HG03025 (cell line): Measurements from ENCODE around the gene FIBCD1.

Experiments
- ATAC-seq: cut with Tn5 transposase; IDR thresholded peaks from one replicate; pipeline ENCODE4 v1.9.1; 2021; ENCODE audit warnings: mild to moderate bottlenecking, moderate library complexity; ENCODE audit not compliant: unreplicated experiment, low FRiP score

FIBCD1 gene

DNA sequence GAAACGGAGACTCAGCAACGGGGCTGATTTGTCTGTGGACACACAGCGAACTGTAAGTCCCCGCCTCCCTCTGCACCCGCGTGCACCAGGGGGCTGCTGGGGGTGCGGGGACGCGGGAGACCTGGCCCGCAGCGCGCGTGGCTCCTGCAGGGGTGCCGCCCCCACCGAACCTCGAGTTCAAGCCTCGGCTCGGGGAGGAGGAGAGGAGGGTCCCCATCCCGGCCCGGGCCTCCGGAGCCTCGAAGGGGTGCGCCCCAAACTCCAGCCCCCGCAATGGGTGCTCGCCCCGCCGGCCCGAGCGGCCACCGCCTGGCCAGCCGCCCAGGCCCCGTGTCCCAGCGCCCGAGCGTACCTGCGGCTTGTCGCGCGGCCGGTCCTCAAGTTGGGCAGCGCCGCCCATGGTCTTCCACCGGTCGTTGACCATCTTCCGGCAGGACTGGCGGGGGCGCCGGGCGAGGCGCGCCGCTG, 829 bp downstream of the FIBCD1 start:
- no peak for ATAC-seq

DNA sequence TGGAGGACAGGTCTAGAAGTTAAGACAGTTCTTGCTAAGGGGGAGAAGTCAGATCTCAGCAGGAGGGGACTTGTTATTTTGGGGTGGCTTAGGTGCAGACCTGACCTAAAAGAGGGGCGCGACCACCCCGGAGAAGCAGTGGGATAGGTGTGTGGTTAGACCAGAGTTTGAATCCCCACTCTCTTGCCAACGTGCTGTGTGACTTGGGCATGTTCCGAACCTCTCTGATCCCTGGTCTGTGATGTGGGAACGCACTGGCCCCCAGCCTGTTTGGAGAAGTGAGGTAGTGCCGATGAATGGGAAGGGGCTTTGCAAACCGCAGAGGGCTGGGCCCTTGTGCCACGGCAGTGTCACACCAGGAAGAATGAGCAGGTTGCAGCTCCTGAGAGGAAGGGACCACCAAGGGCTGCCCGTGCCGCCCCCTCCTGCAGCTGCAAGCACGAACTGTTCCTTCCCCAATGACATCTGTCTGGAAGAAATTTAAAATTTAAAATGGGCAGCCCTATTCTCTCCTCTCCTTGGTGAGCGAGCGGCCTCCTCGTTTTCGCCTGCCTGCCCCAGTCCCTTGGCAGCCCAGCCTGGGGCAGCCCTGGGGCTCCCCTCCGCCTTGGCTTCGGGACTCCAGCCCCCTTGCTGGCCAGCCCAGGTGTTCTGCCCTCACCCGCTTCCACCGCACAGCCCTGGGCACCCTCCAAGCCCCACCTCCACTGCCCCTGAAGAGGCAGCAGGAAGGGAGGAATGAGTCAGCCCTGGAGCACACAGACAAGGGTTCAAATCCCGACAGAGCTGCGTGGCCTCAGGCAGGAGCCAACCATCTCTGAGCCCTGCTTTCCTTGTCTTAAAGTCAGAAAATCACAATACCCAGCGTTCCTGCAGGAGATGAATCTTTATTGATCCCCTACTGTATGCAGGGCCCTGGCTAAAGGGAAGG, 1.6 kb downstream of the FIBCD1 start:
- ATAC-seq: no peak

DNA sequence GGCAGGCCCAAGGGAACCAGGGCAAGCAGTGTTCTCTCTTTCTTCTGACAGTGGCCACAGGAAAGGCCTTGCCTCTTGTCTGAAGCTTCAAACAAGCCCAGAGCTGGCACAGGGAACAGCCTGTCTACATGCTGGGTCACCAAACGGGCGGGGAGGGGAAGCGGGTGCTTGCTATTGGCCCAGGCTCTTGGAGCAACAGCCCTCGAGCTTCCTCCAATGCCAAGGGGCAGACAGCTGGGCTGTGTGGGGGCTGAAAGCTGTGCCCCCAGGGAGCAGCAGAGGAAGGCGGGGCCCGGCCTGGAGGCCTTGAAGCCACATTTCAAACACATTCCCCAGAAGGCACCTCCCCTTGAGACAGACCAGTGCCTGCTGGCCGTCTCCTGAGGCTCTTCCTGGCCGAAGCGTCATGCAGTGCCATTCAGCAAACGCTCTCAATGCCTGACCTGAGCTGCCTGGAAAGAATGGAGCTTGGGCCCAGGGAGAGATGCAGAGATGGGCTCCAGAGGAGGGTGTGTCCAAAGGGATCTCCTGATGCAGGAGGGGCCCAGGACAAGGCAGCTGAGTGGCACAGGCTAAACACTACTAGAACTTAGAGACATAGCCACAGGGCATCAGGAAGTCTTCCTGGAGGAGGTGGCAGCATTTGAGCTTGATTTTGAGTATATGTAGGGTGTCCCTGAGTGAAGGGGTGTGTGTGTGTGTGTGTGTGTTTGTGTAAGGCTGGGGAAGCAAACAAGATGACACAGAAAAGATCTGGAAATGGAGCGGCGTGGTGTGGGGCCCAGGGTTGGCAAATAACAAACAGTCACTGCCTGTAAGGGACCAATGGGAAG, 2.5 kb downstream of the FIBCD1 start:
- ATAC-seq: no peak

DNA sequence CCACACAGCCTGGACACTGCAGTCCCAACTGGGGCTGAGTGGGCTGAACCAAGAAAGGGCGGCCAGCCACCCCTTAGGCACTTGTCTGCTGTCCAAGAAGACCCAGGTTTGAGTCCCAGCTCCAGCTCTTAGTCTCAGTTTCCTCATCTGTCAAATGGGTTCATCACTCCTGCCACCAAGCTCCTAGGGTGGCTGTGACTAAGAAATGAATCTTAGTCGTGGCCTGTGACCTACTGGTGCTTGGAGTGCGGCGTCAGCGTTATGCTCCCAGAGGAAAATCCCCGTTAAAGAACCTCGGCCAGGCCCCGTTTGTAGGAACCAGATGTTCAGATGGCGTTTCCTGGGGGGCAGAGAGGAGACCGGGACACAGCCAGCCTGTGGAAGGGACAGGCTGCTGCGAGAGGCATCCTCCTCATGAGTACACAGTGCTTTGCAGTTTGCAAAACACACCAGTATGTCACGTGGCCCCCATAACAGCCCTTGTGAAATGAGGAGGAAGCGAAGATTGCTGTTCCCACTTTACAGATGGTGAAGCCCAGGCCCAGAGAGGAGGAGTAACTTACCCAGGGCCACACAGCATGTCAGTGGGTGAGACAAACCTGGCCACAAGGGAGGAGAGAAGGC, 3.3 kb downstream of the FIBCD1 start:
- no peak for ATAC-seq

DNA sequence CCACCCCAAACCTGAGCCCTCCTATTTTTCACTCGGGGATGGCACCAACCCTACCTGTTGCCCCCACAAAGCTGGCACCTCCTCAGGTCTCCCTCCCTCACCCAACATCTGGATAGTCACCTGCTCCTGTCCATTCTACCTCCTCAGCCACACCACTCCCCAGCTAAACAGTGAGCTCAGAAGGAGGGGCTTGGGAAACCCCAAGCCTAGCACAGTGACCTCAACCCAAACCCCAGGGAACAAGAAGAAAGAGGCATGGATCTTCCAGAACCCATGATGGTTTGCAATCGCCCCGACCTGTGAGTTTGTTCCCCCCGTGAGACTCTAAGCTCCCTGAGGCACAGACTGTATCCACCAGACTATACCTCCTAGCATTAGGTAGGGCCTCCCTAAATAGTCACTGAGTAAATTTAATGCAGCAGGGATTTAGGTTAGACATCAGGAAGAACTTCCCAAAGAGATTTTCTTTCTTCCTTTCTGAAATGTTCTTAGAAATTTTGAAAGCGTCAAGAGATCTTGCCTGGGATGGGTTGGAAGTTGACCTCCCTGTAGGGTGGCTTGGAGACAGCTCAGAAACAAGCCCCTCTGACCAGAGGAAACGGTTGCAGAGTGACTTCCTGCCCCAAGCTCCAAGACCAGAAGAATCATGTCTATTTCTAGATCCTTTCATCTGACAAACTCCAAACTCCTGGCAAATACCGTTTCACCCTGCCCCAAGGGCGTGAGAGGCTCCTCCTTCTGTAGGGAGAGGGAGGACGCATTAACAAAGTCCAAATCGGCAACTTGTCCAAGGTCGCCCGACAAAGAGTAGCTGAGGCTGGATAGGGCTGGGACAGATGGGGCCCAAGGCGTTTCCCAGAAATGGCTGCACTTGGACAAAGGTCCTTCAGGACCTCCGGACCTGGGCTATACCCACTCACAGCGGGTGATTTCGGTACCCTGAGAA, 4.1 kb downstream of the FIBCD1 start:
- no peak for ATAC-seq

DNA sequence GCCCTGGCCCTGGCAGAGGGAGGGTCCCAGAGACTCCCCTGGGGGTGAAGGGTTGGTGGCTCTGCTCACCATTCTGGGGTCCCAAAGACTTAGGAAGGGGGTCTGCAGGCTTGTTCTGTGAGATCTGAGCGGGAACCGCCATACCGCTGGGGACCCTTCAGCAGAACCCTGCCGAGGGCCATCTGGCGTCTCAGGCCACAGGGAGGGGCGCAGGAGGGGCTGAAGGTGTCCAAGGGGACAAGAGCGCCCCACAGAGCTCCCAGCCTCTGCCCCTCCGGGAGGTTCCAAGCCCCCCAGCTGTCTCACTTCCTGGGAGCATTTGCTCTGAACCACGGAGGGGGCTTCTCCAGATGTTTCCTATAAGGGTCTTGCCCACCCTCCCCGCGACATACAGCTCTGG, 4.8 kb downstream of the FIBCD1 start:
- no peak for ATAC-seq

DNA sequence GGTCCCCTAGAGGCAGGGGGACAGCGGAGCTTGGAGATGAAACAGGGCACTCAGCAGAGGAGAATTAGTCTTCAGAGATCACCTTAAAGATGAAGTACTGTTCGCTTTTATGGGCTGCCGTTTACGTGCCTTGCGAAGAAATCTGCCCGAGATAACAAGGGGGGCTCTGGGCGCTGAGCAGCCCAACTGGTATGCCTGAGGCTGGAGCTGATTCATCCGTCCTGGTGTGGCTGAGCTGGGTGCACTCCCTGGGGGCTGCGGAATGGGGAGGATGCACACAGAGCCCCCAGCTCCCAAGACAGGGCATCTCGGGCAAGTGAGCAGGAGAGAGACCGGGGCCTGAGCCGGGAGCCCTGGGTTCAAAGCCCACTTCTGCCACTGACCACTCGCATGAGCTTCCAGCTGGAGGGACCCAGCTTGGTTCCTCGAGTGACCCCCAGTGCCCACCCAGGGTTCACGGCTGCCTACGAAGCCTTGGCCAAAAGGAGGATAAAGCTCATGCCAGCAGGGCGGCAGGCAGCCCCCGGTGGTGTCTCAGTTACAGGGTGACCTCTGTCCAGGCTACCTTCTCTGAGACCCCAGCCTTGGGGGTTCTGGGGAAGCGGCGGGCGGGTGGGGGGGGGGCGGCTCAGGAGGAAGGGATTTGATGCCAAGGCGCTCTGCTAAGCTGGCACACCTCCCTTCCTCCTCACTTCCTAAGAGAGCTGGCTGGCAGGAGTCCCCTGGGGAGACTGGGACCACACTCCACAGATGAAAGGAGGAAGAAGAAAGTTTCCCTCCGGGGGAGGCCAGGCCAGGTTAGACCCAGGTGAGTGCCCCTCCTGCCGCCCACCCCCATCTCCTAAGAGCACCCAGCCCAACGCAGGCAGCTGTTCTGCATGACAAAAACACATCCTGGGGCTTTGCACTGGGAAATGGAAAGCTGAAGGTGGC, 5.7 kb downstream of the FIBCD1 start:
- no peak for ATAC-seq

DNA sequence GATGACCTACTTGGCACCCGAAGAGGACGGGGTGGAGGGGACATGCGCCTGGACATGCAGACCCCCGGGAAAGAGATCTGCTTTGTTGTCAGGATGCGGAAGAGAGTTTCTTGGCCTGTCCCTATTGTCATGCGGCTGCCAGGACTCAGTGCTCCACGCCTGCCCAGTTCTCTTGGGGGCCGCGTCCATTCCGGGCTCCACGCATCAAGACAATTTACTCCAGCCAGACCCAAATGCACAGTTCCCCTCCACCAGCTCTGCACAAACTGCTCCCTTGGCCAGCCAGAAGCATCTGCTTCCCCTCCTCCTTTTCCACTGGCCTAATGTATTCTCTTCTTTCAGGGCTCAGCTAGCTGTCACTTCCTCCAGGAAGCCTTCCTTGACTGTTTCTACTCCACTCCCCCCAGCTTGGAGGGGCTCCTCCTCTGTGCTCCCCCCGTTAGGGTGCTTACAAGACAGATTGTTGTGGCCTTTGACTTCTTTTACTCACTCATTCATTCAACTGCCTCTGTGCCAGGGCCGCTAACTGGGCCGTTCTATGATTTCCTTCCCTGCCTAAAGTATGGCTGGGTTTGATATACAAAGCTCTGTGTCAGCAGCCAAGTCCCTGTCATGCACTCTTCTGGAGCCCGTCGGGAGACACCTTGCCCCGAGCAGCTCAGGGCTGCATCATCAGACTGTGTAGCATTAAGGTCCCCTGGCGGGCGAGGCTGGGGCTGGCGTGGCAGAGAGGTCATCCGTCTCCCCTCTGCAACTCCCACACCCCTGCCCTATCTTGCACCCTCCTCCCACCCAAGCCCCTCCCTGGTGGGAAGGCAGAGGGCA, 6.6 kb downstream of the FIBCD1 start:
- no peak for ATAC-seq

DNA sequence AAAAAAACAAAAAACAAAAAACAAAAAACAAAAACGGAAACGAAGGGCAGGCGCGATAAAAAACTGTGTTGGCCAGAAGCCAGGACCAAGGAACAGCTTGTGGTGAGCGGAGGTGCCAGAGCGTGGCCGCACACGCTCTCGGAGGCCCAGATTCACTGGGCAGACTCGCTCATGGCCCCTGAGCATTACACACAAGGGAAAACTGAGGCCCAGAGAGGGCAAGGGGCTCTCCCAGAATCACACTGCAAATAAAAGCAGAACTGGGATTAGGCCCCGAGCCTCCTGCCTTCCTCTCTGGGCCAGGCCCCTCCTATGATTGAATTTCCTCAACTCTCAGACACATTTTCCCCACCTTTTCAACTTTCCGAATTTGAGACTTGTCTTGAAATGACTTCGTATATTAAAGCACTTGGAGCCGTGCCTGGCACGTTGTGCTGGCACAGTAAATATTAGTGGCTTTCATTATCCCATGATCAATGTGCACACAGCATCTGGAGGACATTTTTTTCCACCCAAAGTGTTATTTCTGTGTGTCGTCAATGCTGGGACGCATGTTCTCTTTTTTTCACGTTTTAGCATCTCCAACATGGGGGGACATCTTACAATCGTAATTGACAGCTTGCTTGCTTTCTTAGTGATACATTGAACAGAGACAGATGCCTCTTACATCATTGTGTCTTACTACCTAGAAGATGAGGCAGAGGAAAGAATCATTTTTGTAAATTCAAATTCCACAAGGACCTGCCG, 7.4 kb downstream of the FIBCD1 start:
- no peak for ATAC-seq

DNA sequence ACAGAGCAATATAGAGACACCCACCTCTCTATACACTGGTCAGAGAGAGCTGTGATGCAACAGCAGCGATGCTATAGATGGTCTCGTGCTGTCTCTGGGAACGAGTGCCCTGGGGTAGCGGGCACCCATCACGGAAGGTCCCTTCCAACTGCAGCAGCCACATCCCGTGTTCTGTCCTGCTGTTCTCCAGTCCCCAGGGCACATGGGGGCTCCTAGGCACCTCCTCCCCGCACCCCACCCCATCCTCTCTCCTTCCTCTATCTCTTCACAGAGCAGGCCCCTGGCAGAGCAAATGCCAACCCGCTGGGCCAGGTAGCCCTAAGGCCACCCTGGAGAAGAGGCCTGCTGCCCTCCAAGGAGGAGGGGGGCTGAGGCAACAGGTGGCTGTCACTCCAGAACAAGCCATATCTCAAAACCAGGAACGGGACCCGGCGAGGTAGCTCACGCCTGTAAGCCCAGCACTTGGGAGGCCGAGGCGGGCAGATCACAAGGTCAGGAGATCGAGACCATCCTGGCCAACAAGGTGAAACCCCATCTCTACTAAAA, 8.2 kb downstream of the FIBCD1 start:
- no peak for ATAC-seq

DNA sequence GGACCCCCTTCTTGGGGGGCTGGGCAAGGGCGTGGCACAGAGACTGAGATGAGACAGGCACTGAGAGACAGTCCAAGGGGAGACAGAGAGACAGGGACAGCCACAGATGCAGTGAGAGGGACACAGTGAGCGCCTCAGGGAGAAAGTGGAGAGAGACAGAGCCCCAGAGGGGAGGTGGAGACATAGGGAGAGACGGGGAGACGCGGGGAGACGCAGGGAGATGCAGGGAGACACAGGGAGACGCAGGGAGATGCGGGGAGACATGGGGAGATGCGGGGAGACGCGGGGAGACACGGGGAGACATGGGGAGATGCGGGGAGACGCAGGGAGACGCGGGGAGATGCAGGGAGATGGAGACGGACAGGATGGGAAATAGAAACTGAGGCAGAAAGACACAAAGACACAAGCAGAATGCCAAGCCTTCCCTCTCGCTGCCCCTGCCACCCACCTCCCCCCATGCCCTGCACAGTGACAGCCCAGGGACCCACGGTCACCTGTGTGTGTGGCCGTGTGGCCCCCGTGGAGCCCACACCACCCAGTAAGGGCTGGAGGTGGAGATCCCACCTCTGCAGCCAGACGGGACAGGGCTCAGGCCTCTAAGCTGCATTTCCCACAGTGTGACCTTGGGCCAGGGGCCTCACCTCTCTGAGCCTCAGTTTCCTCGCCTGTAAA, 8.8 kb downstream of the FIBCD1 start:
- no peak for ATAC-seq

DNA sequence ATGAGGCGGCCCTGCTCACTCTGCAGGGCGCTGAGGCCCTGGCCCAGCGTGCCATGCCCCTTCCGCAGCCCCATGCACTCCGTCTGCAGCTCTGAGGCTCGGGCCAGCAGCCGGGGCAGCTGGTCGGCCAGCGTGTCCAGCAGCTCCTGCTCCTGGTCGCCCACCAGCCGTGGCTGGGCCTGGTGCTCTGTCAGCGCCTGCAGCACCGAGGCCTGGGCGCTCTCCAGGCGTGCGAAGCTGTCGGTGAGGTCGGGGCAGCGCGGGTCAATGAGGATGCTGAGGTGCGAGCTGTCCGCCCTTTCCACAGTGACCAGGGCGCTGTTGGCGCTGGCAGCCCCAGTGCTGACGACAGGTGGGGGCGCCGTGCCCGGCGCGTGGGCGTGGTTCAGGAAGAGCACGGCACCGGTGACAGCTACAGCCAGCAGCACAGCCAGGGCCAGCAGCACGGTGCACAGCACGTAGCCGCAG, 9.4 kb downstream of the FIBCD1 start:
- ATAC-seq: no peak

DNA sequence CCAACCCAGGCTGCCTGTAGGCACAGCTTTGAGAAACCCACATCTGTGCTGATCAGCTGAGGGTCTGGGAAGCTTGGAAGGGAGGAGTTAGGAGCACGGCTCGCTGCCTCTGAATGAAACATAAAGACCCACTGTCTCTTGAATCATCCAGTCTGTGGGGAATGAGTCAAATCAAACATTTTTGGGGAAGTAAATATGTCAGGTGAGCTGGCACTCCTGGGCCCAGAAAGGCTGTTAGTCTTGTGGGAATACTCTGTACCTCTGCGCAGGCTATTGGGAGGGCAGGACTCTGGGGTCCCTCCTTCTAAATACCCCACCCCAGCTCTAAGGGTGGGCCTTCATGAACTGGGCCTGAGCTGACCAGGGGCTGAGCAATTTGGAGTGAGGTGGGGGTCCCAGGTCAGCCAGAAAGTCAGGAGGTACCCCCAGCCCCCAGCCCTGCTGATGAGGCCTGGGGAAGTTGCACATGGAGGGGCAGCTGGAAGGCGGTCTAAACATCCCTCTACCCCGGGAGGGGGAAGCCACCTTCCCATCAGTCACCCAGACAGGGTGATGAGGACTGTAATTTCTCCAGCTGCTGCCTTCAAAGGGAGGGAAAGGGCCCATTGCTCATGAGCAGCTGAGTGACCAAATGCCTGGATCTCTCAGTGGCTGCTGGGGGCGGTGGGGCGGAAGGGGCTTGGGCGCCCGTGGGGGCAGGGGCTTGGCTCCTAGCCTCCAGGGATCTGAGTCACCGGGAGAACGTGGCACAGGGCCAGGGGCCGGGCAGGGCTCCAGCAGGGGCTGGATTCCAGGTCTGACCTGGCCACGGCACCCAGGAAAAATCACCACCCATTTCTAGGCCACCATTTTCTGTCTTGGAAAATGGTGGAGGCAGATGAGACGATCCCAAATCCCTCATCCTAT, 10.8 kb downstream of the FIBCD1 start:
- no peak for ATAC-seq

DNA sequence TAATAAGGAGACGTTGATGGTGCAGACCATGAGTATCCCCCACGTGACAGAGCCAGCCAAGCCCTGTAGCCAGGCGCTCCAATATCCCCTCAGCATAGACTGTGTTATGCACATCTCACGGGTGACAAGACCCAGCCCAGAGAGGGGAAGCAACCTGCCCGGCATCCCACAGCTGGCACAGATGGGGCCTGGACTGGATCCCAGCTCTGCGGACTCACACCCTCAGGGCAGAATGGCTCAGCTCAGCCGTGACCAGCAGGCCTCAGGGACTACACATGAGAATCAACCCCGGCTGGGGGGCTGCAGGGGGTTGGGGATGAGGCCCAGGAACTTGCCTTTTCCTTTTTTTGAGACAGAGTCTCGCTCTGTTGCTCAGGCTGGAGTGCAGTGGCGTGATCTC, 11.7 kb downstream of the FIBCD1 start:
- ATAC-seq: no peak

DNA sequence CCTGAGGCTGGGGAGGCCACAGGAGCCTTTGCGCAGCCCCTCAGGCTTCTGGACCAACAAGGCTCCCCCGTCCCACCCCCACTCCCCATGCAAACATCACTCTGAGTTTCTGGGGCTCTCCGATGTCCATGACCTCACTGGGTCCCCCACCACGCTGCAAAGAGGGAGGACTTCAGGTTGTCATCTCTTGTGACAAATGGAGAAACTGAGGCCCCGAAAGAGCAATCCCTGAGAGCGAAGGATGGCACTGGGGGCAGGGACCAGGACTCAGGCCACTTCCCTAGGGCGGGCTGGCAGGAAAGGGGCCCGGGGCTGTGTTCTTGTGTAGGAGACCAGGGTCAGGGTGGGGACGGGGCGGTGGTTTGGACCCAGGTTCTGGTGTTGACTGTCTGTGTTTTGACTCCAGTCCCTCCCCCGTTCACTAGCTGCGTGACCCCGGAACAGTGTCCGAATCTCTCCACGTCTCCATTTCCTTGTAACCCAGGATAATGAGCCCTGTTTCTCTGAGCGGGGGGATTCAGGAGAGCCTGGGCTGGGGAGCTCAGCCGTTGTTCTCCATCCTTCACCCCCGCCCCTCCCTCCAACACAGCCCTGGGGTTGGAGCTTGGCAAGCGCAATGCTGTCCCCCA, 13.9 kb downstream of the FIBCD1 start:
- no peak for ATAC-seq
